HG02678 (cell line): ENCODE results near the gene OPRL1.

Experiments
- ATAC-seq: cut with Tn5 transposase; IDR thresholded peaks from one replicate; pipeline ENCODE4 v1.9.1; 2021; ENCODE audit warnings: mild to moderate bottlenecking, moderate library complexity; ENCODE audit not compliant: unreplicated experiment

The OPRL1 gene

DNA sequence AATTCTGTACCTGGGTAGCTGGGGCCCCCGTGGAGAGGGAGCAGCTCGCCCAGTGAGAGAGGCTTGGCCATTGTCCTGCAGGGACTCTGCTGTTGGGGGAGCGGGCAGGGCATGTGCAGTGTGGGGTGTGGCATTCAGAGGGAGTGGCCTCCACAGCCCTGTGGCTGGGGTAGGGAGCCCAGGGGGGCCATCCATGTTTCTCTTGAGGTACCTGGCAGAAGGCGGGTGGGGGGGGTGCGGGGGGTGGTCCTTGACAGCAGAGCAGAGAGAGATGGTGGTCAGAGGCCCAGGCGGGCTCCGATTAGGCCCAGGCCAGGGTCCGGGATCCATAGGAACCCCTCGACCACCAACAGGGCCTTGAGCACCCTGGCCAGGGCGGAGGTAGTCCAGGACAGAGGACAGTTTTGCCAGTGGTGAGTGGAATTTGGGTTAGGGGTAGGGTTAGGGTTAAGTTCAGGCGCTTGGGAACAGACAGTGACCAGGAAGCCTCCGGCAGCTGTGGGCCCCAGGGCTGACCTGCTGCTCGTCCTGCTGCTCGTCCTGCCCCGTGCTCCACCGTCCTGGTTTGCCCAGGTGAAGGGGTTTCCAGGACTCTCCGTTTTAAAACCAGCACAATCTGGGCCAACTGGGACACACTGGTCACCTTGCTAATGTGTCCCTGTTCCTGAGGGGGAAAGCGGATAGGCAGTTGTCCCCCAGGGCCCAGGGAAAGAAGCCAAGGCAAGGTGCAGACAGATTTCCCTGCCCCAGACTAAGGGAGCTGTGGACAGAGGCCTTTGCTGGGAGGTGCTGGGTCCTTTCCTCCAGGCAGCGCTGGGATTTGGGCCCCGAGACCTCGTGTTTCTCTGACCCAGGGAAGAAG is 59.5 kb downstream of the OPRL1 start:
- ATAC-seq: no peak

DNA sequence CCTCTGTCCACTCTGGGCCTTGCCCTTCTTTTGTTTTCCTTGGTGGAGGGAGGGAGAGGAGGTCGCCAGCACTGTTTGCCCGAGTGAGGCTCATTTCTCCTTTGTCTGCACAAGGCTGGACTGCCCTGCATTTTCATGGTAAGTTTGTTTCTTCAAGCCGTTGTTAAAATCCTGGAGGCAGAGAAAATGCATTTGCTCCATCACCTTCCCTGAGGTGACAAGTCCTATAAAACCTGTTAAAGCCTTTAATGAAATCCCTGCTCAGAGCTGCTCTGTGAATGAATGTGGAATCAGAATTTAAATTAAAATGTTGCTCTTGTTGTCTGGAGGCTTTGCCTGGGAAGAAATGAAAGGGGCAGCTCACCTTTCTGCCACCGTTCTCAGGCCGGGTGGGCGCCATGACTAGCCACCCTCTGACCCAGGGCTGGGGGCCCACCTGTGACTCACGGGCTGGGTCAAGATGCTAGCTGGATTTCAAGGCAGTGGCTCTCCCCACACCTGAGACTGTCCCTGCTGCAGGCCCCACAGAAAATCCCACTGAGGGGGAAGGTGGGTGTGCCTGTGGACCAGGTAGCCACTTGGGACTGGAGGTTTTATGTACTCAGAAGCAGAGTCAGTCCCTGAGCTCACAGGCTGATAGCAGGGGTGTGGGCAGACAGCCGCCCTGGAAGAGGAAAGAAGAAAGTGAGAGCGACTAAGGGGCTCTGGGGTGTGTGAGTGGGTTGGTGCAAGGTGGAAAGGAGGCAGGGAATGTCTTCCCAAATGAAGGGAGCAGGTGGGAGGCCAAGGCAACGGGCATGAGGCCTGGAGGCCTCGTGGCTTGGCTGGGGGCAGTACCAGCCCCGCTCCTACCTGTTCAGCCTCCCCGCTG is 60.4 kb downstream of the OPRL1 start:
- no peak for ATAC-seq

DNA sequence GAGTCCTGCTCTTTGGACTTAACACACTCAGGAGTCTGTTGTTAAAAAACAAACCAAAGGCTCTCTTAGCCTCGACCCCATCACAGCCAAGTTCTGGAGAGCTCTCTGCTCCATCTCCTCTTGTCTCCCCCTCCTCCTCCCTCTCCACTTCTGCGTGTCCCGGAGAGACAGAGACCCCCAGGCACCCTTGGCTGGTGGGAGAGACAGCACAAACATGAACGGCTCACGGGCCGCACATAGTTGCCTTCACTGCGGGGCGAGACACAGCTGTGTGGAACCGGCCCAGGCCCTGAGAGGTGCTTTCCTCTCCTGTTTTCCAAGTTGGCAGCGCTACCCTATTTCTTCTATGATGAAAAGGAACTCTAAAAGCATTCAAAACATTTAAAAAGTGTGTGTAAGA is 61.1 kb downstream of the OPRL1 start:
- no peak for ATAC-seq

DNA sequence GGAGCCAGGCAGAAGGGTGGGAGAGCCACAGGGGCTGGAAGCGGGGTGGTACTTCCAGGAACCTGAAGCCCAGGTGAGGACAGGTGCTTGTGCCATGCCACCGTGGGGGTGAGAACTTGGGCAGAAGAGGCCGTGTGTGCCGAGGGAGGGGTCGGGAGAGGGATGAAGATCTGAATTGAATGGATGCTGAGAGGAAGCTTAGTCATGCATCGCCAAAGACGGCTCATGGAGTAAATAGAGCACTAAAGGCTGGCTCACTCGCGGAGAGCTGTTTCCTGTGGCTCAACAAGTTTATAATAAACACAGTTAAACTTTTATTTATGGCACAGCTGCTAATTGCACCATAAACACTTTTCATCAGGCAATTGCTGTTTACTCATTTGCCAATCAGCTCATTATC is 62.7 kb downstream of the OPRL1 start:
- no peak for ATAC-seq

DNA sequence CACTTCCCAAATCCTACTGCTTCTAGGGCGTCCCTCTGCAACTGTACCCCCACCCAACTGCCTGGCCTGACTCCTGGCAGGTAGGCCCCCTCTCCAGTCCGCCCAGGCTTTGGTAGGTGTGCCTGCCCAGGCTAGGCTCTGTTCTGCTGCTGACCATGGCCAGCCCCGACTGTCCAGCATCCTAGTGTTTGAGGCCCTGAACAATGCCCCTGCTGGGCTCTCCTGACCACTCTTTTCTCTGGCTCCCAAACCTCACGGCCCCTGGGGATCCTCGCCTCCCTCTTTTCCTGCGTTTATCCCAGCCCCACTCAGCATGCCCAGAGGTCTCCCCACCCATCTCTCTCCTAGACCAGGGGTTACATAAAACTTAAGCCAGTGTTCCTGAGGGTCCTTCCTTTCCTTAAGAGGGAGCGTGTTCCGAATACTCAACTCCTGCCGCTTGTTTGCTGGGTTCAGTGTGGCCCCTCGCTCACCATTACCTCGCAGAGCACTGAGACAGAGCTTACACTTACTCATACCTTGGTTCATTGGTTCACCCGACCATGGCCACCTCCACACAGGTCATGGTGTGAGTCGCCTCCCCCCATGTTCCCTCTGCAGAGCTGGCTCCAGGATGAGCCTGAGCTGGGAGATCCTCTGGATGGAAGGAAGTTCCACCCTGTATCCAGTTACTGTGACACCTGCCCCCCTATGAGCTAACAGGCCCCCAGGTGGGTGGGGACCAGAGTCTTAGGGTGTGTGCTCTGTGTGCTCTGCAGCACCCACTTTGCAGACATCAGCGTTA is 63.3 kb downstream of the OPRL1 start:
- ATAC-seq: no peak

DNA sequence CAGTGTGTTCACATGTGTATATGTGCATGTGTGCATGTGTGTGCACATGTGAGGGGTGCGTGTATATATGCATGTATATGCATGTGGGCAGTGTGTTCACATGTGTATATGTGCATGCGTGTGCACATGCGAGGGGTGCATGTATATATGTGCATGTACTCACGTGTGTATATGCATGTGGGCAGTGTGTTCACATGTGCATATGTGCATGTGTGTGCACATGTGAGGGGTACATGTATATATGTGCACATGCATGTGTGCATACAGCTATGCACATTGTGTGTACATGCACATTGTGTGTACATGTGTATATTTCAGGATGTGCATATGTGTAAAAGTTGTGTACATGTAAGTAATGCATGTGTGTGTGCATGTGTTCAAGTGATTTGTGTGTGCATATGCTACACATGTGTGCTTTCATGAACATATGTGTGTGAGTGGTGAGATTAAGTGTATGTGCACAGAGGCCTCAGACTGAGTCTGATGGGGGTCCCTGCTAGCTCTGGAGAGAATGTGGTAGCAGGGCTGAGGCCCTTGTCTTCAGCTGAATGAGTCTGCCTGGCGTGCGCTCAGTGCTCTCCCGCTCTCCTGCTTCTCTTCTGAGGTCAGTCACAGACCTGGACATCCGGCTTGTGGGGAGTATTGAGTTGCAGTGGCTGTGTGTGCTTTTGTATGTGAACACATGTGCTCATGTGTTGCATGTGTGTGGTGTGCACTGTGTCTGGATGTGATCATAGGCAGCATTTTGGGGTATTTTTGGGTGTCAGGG is 64.4 kb downstream of the OPRL1 start:
- no peak for ATAC-seq

DNA sequence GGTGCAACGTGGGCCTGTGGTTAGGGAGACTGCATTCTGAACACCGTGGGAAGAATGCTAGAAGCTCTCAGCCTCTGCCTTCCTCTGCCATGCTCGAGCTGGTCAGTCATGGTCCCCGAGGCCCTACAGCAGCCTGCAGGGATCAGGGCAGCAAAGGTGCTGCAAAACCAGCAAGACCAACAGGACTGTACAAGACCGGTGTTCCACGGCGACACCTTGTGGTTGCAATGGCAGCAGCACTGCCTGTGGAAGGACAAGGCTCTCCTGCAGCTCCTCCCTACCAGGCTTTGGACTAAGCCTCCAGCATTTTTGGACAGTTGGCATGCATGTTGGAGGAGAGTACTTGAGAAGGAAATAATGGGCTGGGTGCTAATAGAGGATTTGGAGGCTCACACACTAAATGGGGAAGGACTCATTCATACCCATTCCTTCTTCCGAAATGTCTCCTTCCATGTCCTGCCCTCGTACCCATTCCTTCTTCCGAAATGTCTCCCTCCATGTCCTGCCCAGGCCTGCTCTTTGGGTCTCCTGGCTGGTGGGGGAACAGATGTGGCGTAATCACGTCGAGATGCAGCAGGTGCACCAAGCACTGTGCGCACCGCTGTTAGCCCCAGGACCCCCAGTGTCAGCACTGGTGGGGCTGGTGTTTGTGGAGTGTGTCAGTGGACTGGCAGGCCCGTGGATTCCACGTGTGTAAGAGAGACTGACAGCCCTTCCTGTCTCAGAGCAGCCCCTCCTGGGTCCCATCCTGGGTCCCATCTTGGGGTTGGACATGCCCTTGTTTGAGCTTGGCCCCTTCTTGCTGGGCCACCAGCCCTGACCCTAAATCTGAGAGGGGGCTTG is 65.8 kb downstream of the OPRL1 start:
- ATAC-seq: no peak

DNA sequence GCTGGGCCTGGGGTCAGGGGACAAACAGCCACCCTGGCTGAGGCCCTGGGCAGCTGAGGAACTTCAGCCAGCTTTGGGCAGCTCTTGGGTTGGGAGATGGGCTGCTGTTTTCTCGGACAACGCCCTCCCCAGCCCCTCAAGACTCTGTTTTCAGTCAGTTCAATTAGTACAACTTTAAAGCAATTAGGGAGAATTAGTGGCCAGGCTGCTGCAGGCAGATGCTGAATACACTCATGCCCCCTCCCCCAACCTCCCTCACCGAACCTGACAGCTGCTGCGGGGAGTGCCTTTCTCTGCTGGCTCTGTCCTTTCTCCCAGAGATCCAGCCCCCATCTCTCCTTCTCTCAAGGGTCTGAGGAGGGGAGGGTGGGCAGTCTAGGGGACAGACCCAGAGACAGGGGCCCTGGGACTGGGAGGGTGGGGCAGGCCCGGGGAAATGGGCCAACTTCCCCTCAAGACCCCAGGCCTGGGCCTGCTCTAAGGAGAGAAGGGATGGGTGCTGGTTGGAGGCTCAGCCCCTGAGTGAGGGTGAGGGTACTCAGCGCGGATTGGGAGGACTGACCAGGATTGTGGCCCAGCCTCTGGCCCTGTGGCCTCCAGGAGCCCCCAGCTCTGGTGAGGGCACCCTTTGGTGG is 66.5 kb downstream of the OPRL1 start:
- ATAC-seq: no peak

DNA sequence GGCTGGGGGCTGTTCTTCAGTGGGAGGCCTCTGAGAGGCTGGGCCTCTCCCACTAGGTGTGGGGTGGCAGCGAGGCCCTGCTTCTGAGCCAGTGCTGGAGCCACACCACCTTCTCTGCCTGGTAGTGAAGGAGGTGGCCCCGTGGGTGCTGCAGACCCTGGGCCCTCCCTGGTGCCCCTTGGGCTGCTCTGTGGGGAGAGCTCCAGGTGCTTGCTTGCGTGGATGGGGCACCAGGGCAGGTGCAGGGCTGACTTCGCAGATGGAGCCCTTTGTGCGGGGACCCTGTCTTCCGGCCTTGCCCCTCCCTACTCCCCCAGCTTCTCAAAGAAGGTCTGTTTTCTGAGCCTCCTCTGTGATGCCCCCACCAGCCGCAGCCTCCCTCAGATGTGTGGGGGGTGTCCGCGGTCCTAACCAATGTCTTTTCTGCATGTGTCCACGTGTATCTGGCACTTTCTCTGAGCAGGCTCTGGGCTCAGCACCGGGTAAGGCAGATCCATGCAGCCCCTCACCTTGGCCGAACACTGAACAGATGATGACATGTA is 67.1 kb downstream of the OPRL1 start:
- ATAC-seq: no peak

DNA sequence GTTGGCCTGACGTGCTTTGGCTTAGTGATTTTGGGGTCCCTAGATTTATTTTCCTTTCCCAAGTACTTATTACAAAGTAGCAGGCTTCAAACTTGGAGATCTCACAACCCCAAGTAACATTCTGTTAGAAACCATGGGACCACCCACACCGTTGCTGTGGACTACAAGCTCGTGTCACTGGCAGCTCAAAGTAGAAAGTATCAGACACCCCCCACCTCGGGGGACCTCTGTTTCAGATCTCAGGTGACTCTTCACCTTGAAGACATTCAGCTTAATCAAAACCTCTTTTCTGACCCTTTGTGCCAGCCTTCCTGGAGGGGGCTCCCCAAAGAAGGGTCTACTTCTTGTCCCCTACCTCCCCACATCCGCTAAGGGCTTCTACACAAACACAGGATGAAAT is 68.7 kb downstream of the OPRL1 start:
- ATAC-seq: no peak

DNA sequence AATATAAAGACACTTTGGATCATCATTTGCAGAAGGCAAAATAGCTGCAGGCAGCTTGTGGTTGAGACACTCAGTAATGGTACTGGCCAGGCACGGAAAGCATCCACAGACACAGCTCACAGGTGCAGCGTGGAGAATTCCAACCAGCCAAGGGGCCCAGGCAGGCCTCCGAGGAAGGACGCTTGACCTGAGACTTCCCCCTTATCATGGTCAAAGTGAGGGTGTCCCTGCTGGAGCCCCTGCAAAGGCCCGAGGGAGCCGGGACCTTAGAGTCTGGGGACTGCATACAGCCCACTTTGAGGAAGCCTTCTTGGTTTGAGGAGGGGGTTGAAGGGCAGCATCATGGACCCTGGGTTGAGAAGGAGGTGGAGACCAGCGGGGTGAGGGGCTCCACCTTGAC is 69.3 kb downstream of the OPRL1 start:
- no peak for ATAC-seq

DNA sequence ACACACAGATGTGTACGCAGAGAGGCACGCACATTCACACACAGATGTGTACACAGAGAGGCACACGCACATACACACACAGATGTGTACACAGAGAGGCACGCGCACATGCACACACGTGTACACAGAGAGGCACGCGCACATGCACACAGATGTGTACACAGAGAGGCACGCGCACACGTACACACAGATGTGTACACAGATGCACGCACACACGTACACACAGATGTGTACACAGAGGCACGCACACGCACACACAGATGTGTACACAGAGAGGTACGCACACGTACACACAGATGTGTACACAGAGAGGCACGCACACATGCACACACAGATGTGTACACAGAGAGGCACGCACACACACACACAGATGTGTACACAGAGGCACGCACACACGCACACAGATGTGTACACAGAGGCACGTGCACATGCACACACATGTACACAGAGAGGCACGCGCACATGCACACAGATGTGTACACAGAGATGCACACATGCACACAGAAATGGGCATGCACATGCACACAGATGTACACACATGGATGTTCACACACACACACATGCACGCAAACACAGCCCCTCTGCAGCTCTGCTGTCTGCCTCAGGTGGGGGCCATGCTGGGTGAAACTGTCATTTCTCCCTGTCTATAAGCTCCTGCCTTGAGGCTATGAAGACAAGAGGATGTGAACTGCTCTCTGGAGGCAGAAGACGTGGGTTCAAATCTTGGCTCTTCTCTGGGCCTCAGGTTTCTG is 70.1 kb downstream of the OPRL1 start:
- no peak for ATAC-seq
